Measurements from ENCODE around the gene CCDC61.
A peak's percentile ranks its signal among the peaks of the same experiment; 100 is the strongest.

The CCDC61 gene

GRCh38 chr19:46015687-46016425 is 20.6 kb downstream of the CCDC61 start:
- no peak overlapping the region for H4K91ac ChIP-seq (ENCODE audit: low read depth, low read length, poor library complexity)
- H3K9ac ChIP-seq (ENCODE audit: low read depth, low read length, poor library complexity) = peak overlapping the region; percentile 87
- peak overlapping the region; percentile 92 for H3K23ac ChIP-seq (ENCODE audit: low read depth, low read length, poor library complexity)
- peaks cover 5 to 16% of the 10 kb centered on the region in 2 donors for H3K36me3 ChIP-seq (replicated peaks in 1 of 2; ENCODE audit: control insufficient read depth in 2 of 2, insufficient read depth in 2 of 2, low read length in 2 of 2)
- H2AK5ac ChIP-seq (ENCODE audit: low read depth, low read length) = peak overlapping the region; percentile 76
- peaks cover 0 to 23% (median 11%) of the 10 kb centered on the region in 3 experiments for H3K27me3 ChIP-seq (ENCODE audit: control insufficient read depth in 3 of 3, insufficient read depth in 3 of 3, low read depth in 1 of 3, low read length in 3 of 3)
- peak overlapping the region; percentile 93 for H3K18ac ChIP-seq (ENCODE audit: low read length)
- peak overlapping the region; percentile 42 for H2BK5ac ChIP-seq (ENCODE audit: low read length)
- H3K4me1 ChIP-seq (ENCODE audit: control insufficient read depth in 2 of 2, insufficient read depth in 1 of 2, low read depth in 1 of 2, low read length in 2 of 2) = peaks cover 4 to 14% of the 10 kb centered on the region in 2 donors
- peak overlapping the region; percentile 81 for H2BK15ac ChIP-seq (ENCODE audit: low read length)
- peak overlapping the region in 1 of 2 donors; percentile 78 for H3K4me3 ChIP-seq (ENCODE audit: low read length in 2 of 2)
- peak overlapping the region; percentile 65 for H3K14ac ChIP-seq (ENCODE audit: low read length)
- peak overlapping the region; percentile 97 for H3K4me2 ChIP-seq (ENCODE audit: insufficient read depth, low read length, poor library complexity, severe bottlenecking)
- H4K8ac ChIP-seq (ENCODE audit: low read depth, low read length) = no peak overlapping the region
- no peaks in the 10 kb centered on the region for H3K9me3 ChIP-seq (replicated peaks in 1 of 2; ENCODE audit: control insufficient read depth in 2 of 2, insufficient read depth in 1 of 2, low read depth in 1 of 2, low read length in 2 of 2)
- no peaks in the 10 kb centered on the region for H3K79me1 ChIP-seq (ENCODE audit: low read depth, low read length)
- peak; percentile 26 for DNase-seq (ENCODE audit: low spot score)
- H3K4ac ChIP-seq (ENCODE audit: low read length) = no peak overlapping the region
- H2BK12ac ChIP-seq (ENCODE audit: low read length) = peak overlapping the region; percentile 32
- H2BK120ac ChIP-seq (ENCODE audit: low read depth, low read length) = no peak overlapping the region
- no peak overlapping the region for H2AFZ ChIP-seq (ENCODE audit: low read length)
- no CpG with 5 or more reads among the region's 63 CpGs for WGBS, 2 donors (ENCODE audit: extremely low coverage in 2 of 2, insufficient read length in 2 of 2, insufficient replicate concordance in 1 of 2)
- H3K27ac ChIP-seq (replicated peaks; ENCODE audit: low read length) = no peak overlapping the region

- H3K4me2 ChIP-seq (ENCODE audit: insufficient read depth, low read length, poor library complexity, severe bottlenecking) = peak overlapping the region; percentile 97
- H2BK120ac ChIP-seq (ENCODE audit: low read depth, low read length) = no peak overlapping the region
- peak overlapping the region; percentile 92 for H3K23ac ChIP-seq (ENCODE audit: low read depth, low read length, poor library complexity)
- H3K4me1 ChIP-seq (ENCODE audit: control insufficient read depth in 2 of 2, insufficient read depth in 1 of 2, low read depth in 1 of 2, low read length in 2 of 2) = peaks cover 4 to 14% of the 10 kb centered on the region in 2 donors
- H3K27ac ChIP-seq (replicated peaks; ENCODE audit: low read length) = no peak overlapping the region
- peak overlapping the region; percentile 81 for H2BK15ac ChIP-seq (ENCODE audit: low read length)
- H3K14ac ChIP-seq (ENCODE audit: low read length) = peak overlapping the region; percentile 86
- WGBS, 2 donors (ENCODE audit: extremely low coverage in 2 of 2, insufficient read length in 2 of 2, insufficient replicate concordance in 1 of 2) = no CpG with 5 or more reads among the region's 48 CpGs
- peak overlapping the region; percentile 31 to 78 for H3K4me3 ChIP-seq (ENCODE audit: low read length in 2 of 2)
- H3K27me3 ChIP-seq (ENCODE audit: control insufficient read depth in 3 of 3, insufficient read depth in 3 of 3, low read depth in 1 of 3, low read length in 3 of 3) = peaks cover 0 to 23% (median 11%) of the 10 kb centered on the region in 3 experiments
- H3K79me1 ChIP-seq (ENCODE audit: low read depth, low read length) = no peaks in the 10 kb centered on the region
- H4K8ac ChIP-seq (ENCODE audit: low read depth, low read length) = no peak overlapping the region
- peak; percentile 81 for DNase-seq (ENCODE audit: low spot score)
- H2AFZ ChIP-seq (ENCODE audit: low read length) = peak overlapping the region; percentile 84
- no peaks in the 10 kb centered on the region for H3K9me3 ChIP-seq (replicated peaks in 1 of 2; ENCODE audit: control insufficient read depth in 2 of 2, insufficient read depth in 1 of 2, low read depth in 1 of 2, low read length in 2 of 2)
- H2BK12ac ChIP-seq (ENCODE audit: low read length) = peak overlapping the region; percentile 32
- no peak overlapping the region for H4K91ac ChIP-seq (ENCODE audit: low read depth, low read length, poor library complexity)
- no peak overlapping the region for H3K4ac ChIP-seq (ENCODE audit: low read length)
- H3K36me3 ChIP-seq (replicated peaks in 1 of 2; ENCODE audit: control insufficient read depth in 2 of 2, insufficient read depth in 2 of 2, low read length in 2 of 2) = peaks cover 5 to 12% of the 10 kb centered on the region in 2 donors
- peak overlapping the region; percentile 93 for H3K18ac ChIP-seq (ENCODE audit: low read length)
- peak overlapping the region; percentile 76 for H2AK5ac ChIP-seq (ENCODE audit: low read depth, low read length)
- peak overlapping the region; percentile 42 for H2BK5ac ChIP-seq (ENCODE audit: low read length)
- H3K9ac ChIP-seq (ENCODE audit: low read depth, low read length, poor library complexity) = peak overlapping the region; percentile 87
Observed at GRCh38 chr19:46016426-46017094, 21.3 kb downstream of the CCDC61 start.

- Histone ChIP-seq H2BK5ac (ENCODE audit: low read length) (no peak overlapping the region), H3K4me1 (ENCODE audit: control insufficient read depth in 2 of 2, insufficient read depth in 1 of 2, low read depth in 1 of 2, low read length in 2 of 2) (peaks cover 4 to 17% of the 10 kb centered on the region in 2 donors), H3K18ac (ENCODE audit: low read length) (peak overlapping the region; percentile 27), H2BK120ac (ENCODE audit: low read depth, low read length) (no peak overlapping the region), H2BK12ac (ENCODE audit: low read length) (no peak overlapping the region), H3K9me3 (replicated peaks in 1 of 2; ENCODE audit: control insufficient read depth in 2 of 2, insufficient read depth in 1 of 2, low read depth in 1 of 2, low read length in 2 of 2) (no peaks in the 10 kb centered on the region), H4K8ac (ENCODE audit: low read depth, low read length) (no peak overlapping the region), H3K23ac (ENCODE audit: low read depth, low read length, poor library complexity) (no peak overlapping the region), H2AFZ (ENCODE audit: low read length) (no peak overlapping the region), H3K27ac (replicated peaks; ENCODE audit: low read length) (no peak overlapping the region), H2AK5ac (ENCODE audit: low read depth, low read length) (peak overlapping the region; percentile 12), H3K14ac (ENCODE audit: low read length) (no peak overlapping the region), H2BK15ac (ENCODE audit: low read length) (no peak overlapping the region), H3K4ac (ENCODE audit: low read length) (no peak overlapping the region), H3K4me3 (ENCODE audit: low read length in 2 of 2) (no peak overlapping the region), H3K4me2 (ENCODE audit: insufficient read depth, low read length, poor library complexity, severe bottlenecking) (no peak overlapping the region), H3K79me1 (ENCODE audit: low read depth, low read length) (no peaks in the 10 kb centered on the region), H3K27me3 (ENCODE audit: control insufficient read depth in 3 of 3, insufficient read depth in 3 of 3, low read depth in 1 of 3, low read length in 3 of 3) (peaks cover 0 to 23% (median 11%) of the 10 kb centered on the region in 3 experiments), H4K91ac (ENCODE audit: low read depth, low read length, poor library complexity) (no peak overlapping the region), H3K36me3 (replicated peaks in 1 of 2; ENCODE audit: control insufficient read depth in 2 of 2, insufficient read depth in 2 of 2, low read length in 2 of 2) (peaks cover 5 to 12% of the 10 kb centered on the region in 2 donors), H3K9ac (ENCODE audit: low read depth, low read length, poor library complexity) (no peak overlapping the region)
- no peak for DNase-seq (ENCODE audit: low spot score)
- whole genome bisulfite sequencing, 2 donors (ENCODE audit: extremely low coverage in 2 of 2, insufficient read length in 2 of 2, insufficient replicate concordance in 1 of 2) = no CpG with 5 or more reads among the region's 7 CpGs
Observed at GRCh38 chr19:46017095-46017429, 21.8 kb downstream of the CCDC61 start.
